CMK (cell line): ENCODE measurements around the gene MXRA5.
"Not testable (repeated sequence)": the region's sequence is repeated elsewhere in the genome, so short reads cannot be mapped to it uniquely, and the experiment has no call there.

Source experiments
- DNase-seq: peaks from one replicate; pipeline ENCODE4 v3.0.0-alpha.2; 2010; ENCODE audit warnings: low read depth

MXRA5 gene

GRCh38 chrX:3346501-3347259 lies at the start of gene MXRA5:
TSS of gene MXRA5 (minus strand) at chrX:3346652. CDS start at chrX:3343833, 2,819 bp downstream.
- no peak for DNase-seq

GRCh38 chrX:3393581-3394111 lies 47.2 kb upstream of the MXRA5 start:
- DNase-seq, result no peak

- no peak for DNase-seq
These were observed 46.7 kb upstream of the MXRA5 start for GRCh38 chrX:3393178-3393577.

GRCh38 chrX:3388457-3388856 lies 42.0 kb upstream of the MXRA5 start:
- DNase-seq, result no peak

- DNase-seq, result no peak
These were observed 37.9 kb upstream of the MXRA5 start for GRCh38 chrX:3384327-3384726.

- no peak for DNase-seq
These were observed 34.2 kb upstream of the MXRA5 start for GRCh38 chrX:3380603-3381002.

- no peak for DNase-seq
These were observed 32.7 kb upstream of the MXRA5 start for GRCh38 chrX:3379111-3379510.

- DNase-seq, result no peak
These were observed 31.7 kb upstream of the MXRA5 start for GRCh38 chrX:3378156-3378555.

- DNase-seq, result no peak
These were observed 31.1 kb upstream of the MXRA5 start for GRCh38 chrX:3377560-3377959.

GRCh38 chrX:3375878-3376508 lies 29.5 kb upstream of the MXRA5 start:
- DNase-seq, result not testable (repeated sequence)

- DNase-seq, result no peak
These were observed 27.8 kb upstream of the MXRA5 start for GRCh38 chrX:3374108-3374800.

- no peak for DNase-seq
These were observed 24.7 kb upstream of the MXRA5 start for GRCh38 chrX:3371163-3371562.

- DNase-seq, result no peak
These were observed 24.2 kb upstream of the MXRA5 start for GRCh38 chrX:3370656-3371055.

GRCh38 chrX:3362956-3363355 lies 16.5 kb upstream of the MXRA5 start:
- DNase-seq, result no peak

GRCh38 chrX:3360881-3361280 lies 14.4 kb upstream of the MXRA5 start:
- DNase-seq, result no peak

- not testable (repeated sequence) for DNase-seq
These were observed 6.3 kb upstream of the MXRA5 start for GRCh38 chrX:3352741-3353140.

- DNase-seq, result no peak
These were observed 4.8 kb upstream of the MXRA5 start for GRCh38 chrX:3351276-3351675.

- DNase-seq, result no peak
These were observed 1.7 kb upstream of the MXRA5 start for GRCh38 chrX:3348191-3348590.

GRCh38 chrX:3345281-3346191 lies 916 bp downstream of the MXRA5 start:
- DNase-seq, result no peak

GRCh38 chrX:3343569-3343968 lies 2.9 kb downstream of the MXRA5 start:
- not testable (repeated sequence) for DNase-seq

GRCh38 chrX:3340016-3340415 lies 6.4 kb downstream of the MXRA5 start:
- DNase-seq, result no peak

GRCh38 chrX:3326681-3327080 lies 19.8 kb downstream of the MXRA5 start:
- DNase-seq, result no peak
